Measurements from ENCODE around the gene TRIM24.
"Not testable (repeated sequence)": the region's sequence is repeated elsewhere in the genome, so short reads cannot be mapped to it uniquely, and the experiment has no call there.

The TRIM24 gene

DNA sequence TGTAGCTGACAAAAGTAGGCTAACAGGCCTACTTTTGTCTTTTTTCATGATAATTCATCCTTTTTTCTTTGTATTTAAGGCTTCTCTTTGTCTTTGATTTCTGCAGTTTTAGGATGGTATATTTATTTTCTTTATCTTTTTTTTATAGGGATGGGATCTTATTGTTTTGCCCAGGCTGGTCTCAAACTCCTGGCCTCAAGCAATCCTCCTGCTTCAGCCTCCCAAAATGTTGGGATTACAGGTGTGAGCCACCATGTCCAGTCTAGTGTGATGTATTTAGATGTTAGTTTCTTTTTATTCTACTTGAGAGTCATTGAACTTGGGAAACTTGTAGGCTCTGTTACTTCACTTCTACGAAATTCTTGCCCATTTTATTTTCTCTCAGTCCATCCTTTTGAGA is 35.4 kb downstream of the TRIM24 start:
- DNase-seq, result no peak

DNA sequence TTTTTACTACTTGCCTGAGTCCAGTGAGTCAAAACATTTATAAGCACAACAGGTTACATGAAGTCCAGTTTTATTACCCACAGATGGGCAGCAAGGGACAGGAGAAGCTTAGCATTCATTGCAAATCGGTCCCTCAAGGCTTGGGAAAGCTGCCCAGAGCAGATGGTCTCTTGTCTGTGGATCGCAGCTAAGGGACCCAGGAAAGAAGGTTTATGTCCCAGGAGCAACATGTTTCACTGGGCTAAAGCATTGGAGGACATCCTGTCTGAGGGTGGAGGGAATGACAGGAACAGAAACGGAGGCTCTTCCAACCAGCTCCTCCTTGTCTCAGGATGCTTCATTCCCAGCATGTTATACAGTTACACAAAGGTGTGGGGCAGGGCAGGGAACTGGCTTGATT is 39.3 kb downstream of the TRIM24 start:
- DNase-seq, result no peak

DNA sequence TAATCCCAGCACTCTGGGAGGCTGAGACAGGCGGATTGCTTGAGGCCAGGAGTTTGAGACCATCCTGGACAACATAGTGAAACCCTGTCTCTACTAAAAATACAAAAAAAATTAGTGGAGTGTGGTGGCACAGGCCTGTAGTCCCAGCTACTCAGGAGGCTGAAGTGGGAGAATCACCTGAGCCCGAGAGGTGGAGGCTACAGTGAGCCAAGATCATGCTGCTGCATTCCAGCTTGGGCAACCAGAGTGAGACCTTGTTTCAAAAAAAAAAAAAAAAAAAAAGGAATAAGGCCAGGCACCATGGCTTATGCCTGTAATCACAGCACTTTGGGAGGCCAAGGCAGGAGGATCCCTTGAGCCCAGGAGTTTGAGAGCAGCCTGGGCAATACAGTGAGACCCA is 40.2 kb downstream of the TRIM24 start:
- DNase-seq, result not testable (repeated sequence)

DNA sequence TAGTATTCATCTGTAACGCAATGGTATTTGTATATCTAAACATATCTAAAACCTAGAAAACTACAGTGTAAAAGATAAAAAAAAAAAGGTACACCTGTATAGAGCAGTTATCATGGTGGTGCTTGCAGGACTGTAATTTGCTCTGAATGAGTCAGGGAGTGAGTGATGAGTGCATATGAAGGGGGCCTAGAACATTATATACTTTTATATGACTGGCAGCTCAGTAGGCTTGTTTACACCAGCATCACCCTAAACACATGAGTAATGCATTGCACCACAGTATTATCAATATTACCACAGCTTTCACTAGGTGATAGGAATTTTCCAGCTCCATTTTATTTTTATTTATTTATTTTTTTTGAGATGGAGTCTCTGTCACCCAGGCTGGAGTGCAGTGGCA is 40.8 kb downstream of the TRIM24 start:
- DNase-seq, result no peak

DNA sequence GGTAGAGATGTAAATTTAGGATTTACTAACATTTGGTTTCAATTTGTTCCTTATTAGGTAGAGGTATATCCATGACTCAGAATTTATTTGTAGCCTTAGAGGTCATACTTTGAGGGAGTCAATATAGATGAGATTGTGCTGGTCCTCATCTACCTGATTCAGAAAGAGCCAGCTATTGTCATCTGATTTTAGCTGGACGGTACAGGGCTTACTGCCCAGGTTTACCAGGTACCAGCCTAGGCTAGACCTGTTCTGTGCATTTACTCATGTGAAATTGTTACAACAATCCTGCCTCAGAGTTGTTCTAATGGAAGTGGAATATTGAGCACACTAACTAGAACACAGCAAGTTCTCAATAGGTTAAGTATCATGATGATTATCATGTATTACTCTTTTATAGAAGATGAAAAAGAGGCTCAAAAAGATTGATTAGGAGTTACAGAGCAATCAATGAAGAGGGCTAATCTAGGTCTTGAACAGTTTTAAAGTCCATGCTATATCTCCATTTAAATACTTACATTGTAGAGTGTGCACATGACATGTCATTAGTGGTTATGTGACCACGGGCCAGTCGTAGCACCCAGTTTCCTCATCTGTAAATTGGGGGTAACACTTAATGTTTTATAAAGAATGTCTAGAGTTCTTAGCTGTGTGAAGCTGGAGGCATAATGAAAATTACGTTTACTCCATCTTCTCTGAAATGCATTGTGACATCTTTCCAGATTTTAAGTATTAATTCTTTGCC is 42.1 kb downstream of the TRIM24 start:
- DNase-seq, result no peak

DNA sequence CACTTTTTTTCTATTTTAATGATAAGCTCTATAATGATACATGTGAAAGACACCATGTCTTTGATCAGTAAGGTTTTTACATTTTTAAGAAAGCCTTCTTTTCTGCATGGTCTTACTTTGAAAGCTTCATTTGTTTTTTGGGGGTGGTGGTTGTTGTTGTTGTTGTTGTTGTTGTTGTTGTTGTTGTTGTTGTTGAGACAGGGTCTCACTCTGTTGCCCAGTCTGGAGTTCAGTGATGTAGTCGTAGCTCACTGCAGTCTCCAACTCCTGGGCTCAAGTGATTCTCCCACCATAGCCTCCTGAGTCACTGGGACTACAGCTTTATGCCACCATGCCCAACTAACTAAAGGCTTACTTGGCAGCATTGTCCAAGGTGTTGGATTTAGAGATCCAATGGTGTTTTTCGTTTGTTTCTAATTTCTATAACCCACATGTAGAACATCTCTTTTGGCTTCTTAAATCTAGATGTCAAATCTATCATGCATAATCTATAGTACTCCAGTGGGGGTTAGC is 45.4 kb downstream of the TRIM24 start:
- no peak for DNase-seq

DNA sequence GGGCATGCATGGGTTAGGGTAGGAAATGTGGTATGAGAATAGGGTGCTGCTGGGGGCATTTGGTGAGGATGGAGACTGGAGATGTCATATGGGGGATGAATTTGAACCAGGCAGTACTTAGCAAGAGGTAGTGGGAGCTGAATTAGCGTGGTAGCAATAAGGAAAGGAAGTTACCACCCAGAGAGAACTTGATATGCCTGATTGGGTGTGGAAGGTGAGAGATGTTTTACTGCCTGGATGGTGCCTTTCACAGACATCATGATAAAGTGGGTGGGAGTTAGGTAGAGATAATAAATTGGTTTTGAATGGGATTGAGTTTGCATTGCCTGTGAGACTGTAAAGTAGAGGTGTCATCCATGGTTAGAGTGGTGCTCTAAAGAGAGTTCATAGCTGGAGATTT is 46.7 kb downstream of the TRIM24 start:
- DNase-seq, result no peak

DNA sequence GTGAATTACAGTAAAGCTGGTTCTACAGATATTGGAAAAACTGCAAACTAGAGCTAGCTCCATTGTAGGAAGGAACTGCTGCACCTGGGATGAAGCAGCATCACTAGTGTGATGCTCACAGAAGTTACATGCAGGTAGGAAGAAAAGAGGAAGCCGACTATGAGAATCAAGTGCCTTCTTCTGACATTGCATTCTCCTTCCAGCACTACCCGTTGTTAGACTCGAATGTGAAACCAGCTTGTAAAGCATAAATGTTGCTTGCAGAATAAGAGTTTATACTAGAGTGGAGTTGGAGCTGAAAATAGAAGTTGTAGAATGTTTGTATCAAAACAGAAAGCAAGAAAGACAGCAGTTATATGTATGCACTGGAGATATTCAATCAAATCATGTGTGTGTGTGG is 49.9 kb downstream of the TRIM24 start:
- DNase-seq, result no peak

DNA sequence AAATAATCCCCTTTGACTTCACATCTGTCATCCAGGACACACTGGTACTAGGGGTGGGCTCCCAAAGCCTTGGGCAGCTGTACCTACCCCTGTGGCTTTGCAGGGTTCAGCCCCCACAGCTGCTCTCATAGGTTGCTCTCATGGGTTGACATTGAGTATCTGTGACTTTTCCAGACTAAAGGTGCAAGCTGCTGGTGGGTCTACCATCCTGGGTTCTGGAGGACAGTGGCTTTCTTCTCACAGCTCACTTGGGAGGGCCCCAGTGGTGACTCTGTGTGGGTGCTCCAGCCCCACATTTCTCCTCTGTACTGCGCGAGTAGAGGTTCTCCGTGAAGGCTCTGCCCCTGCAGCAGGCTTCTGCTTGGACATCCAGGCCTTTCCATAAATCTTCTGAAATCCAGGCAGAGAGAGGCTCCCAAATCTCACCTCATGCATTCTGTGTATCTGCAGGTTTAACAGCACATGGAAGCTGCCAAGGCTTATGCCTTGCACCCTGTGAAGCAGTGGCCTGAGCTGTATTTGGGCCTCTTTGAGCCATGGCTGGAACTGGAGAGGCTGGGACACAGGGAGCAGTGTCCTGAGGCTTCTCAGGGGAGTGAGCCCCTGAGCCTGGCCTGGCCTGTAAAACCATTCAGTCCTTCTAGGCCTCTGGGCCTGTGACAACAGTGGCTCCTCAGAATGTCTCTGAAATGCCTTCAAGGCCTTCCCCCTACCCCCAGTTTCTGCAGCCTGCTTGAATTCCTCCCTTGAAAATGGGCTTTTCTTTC is 52.2 kb downstream of the TRIM24 start:
- DNase-seq, result no peak

DNA sequence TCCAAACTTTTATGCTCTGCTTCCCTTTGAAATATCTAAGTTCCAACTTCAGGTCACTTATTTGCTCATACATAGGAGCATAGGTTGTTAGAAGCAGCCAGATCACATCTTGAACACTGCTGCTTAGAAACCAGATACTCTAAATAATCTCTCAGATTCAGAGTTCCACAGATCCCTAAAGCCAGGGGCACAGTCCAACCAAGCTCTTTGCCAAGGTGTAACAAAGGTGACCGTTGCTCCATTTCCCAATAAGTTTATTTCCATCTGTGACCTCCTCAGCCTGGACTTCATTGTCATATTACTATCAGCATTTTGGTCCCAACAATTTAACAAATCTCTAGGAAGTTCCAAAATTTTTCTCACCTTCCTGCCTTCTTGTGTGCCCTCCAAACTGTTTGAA is 52.8 kb downstream of the TRIM24 start:
- DNase-seq, result no peak

DNA sequence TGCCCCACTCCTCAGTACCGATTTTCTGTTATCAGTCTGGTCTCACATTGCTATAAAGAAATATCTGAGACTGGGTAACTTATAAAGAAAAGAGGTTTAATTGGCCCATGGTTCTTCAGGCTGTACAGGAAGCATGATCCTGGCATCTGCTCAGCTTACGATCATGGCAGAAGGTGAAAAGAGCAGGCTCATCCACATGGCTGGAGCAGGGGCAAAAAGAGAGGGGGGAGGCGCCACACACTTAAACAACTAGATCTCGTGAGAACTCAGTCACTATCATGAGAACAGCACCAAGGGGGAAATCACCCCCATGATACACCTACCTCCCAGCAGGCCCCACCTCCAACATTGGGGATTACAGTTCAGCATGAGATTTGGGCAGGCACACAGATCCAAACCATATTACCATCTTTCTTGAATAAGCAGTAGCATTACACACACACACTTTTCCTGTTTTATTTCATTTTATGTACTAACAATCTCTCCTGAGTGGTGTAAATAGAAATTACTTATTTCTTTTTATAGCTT is 53.3 kb downstream of the TRIM24 start:
- DNase-seq, result no peak

DNA sequence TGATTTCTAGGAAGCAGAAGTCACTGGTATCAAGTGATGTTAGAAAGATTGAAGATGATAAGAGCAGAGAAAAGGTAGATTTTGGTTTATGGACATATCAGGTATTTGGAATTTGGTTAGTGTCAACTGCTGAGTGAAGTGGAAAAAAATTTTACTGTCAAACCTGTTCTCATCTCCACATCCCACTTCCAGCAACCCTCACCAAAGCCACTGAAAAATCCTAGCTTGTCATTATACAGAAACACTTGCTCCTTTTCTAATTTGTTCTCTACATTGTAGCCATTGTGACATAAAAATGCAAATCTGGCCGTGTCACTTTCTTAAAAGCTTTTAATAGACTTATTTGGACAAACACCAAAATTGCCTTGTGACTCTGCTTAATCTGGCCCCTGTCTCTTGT is 54.0 kb downstream of the TRIM24 start:
- DNase-seq, result no peak

DNA sequence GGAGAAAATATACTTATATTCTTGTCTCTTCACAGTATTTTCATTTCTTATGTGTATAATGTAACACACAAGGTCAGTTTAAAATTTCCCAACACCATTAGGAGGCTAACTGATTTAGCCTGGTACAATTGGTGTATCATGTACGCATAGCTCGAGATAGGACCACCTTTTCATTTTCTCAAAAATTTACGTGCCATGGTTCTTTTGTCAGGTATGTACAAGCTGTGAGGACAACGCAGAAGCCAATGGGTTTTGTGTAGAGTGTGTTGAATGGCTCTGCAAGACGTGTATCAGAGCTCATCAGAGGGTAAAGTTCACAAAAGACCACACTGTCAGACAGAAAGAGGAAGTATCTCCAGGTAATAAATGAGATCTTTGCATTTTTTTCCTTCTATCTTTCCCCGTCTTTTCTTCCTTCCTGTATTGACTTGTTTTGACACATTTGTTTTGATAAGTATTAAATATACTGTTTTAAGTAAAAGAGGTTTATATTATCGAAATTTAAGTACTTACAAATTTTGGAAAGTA is 55.0 kb downstream of the TRIM24 start:
- DNase-seq, result no peak

DNA sequence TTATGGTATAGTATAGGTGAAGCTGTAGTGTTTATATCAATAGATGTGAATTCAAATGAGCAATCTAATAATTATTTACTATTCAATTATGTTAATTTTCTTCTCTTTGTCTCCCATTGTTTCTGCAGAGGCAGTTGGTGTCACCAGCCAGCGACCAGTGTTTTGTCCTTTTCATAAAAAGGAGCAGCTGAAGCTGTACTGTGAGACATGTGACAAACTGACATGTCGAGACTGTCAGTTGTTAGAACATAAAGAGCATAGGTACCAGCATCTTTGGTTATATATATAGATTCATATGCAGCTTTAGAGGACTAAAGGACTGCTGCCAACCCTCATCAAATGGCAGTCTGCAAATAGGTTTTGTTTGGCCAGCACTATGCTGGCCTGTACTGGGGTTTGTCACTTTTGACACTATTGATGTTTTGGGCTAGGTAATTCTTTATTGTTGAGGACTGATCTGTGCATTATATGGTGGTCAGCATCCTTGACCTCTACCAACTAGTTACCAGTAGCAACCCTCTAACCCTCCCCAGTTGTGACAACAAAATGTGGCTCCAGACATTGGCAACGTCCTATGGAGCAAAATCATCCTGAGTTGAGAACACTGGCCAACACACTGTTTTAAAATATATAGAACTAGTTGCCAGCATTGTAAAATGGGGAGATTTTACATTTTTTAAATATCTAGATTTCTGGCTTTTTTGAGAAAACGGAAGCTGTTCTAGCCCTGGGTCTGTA is 59.2 kb downstream of the TRIM24 start:
- DNase-seq, result no peak

DNA sequence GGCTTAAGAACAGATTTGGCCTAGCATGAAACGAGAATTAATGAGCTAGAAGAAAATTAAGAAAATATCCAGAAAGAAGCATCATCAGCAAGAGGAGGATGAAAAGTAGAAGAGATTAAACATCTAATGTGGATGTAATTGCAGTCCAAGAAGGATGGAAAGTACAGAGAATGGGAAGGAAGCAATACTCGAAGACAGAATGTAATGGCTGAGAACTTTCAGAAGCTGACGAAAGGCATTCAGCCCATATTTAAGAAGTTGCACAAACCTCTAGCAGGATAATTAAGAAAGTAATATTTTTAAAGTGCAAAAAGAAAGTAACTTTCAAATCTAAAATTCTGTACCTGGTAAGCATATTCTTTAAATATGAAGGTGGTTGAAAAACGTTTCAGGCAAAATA is 60.7 kb downstream of the TRIM24 start:
- DNase-seq, result no peak

DNA sequence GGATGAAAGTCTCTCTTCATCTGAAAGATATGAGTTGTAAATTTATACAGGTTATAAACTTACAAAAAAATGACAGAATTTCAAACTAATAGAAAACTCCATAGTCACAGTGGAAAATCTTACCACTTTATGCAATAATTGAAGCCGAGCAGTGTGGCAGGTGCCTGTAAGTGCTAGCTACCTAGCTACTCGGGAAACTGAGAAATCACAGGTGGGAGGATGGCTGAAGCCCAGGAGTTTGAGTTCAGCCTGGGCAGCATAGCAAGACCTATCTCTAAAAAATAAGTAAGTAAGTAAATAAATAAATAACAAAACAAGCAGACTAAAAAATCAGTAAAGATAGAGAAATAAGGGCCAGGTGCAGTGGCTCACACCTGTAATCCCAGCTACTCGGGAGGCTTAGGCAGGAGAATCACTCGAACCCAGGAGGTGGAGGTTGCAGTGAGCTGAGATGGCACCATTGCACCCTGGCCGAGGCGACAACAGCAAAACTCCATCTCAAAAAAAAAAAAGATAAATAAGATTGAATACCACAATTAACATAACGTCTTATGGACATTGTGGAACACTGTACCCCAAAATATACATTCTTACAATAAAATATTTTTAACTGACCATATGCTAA is 61.9 kb downstream of the TRIM24 start:
- DNase-seq, result no peak

DNA sequence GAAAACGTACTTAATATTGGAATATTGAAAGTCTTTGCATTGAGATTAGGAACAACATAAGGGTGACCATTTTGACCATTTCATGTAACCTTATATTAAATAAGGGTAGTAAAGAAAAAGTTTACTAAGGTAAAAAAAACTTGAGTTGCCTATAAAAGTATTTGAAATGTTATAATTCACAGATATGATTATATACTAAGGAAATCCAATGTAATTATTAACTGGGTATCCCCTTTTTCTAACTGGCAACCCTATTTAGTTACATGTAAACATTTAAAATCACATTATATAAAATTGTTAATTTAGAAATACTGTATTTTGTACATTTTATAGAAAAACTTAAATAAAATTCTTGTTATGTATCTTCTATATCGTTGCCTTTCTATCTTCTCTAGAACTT is 64.2 kb downstream of the TRIM24 start:
- no peak for DNase-seq

DNA sequence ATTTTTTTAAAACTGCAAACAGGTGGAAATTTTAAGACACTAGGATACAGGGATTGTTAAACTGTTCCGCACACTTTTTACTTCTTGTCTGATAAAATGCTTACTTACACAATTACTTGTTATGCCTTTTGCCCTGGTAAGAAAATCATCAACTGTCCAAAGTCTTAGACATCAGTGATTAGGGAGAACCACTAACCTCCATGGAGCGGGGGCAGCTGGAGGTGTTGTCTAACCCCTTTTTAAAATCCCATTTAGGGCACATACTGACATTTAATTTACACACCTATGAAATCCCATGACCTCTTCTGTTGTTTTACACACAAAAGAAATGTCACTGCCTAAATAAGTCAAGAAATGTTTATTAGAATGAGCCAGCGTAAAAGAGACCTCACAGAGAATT is 65.7 kb downstream of the TRIM24 start:
- DNase-seq, result no peak

DNA sequence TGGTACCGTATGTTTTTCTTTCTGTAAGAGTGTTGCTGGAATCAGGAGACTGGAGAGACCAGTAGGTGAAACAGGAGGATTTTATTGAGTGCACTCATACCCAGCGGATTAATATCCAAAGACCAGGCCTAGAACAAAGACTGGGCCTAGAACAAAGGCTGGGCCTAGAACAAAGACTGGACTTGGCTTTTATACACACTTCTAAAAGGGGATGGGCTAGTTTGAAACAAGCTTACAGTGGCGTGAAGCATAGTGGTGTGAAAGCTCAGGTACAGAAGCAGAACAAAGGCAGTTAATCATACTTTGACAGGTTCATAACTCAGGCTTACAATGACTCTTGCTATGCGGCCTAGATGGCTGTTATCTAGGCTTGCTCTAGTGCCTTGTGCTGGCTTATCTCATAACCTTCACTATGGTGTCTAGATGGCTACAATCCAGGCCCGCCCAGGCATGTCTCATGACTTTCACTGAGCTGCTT is 67.7 kb downstream of the TRIM24 start:
- no peak for DNase-seq

DNA sequence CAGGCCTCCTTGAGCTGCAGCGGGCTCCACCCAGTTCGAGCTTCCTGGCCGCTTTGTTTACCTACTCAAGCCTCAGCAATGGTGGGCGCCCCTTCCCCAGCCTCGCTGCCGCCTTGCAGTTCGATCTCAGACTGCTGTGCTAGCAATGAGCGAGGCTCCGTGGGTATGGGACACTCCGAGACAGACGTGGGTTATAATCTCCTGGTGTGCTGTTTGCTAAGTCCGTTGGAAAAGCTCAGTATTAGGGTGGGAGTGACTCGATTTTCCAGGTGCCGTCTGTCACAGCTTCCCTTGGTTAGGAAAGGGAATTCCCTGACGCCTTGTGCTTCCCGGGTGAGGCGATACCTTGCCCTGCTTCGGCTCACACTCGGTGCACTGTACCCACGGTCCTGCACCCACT is 76.8 kb downstream of the TRIM24 start:
- not testable (repeated sequence) for DNase-seq

DNA sequence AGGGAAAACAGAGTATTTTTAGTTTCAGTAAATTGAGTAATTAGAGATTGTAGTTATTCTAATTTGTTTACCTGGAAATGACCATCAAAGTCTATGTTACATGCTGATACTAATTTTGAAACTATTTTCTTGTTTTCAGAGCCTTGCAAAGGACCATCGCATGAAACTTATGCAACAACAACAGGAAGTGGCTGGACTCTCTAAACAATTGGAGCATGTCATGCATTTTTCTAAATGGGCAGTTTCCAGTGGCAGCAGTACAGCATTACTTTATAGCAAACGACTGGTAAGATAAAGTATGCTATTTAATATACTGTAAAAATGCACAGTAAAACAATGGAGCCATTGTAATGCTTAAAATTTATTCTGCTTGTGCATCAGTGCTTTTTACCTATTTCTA is 78.5 kb downstream of the TRIM24 start:
- DNase-seq, result no peak

DNA sequence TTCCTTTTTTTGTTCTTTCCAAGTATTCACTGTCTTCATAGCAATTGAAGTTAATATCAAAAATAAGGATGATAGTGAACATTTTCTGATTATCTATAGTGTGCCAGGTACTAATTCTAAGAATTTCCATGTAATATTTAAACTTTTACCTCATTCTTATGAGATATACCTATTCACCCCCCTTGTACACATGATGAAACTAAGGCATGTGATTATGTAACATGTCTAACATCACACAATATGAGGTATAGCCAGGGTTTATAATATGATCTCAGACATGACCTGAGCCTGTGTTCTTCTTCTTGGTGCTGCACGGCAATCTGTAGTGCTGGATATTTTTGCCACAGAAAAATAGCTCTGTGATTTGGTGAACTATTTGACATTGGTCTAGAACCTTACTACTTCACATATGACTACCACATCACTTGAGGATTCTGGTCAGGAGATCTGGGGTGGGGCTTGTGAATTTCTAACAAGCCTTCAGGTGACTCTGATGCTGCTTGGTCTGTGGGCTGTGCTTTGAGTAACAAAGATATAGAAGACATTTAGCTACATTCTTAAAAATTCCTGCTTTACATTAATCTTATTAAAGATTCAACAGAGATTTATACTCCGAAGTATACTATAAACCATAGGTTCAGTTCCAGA is 79.1 kb downstream of the TRIM24 start:
- DNase-seq, result no peak
